Kidney tubule cell (primary cell): ENCODE measurements around the gene KHSRP.
A peak's percentile ranks its signal among the peaks of the same experiment; 100 is the strongest.

Experiments used
- DNase-seq: peaks from one replicate; pipeline ENCODE4 v3.0.0-alpha.2; 2018; ENCODE audit warnings: low spot score

The KHSRP gene, protein sequence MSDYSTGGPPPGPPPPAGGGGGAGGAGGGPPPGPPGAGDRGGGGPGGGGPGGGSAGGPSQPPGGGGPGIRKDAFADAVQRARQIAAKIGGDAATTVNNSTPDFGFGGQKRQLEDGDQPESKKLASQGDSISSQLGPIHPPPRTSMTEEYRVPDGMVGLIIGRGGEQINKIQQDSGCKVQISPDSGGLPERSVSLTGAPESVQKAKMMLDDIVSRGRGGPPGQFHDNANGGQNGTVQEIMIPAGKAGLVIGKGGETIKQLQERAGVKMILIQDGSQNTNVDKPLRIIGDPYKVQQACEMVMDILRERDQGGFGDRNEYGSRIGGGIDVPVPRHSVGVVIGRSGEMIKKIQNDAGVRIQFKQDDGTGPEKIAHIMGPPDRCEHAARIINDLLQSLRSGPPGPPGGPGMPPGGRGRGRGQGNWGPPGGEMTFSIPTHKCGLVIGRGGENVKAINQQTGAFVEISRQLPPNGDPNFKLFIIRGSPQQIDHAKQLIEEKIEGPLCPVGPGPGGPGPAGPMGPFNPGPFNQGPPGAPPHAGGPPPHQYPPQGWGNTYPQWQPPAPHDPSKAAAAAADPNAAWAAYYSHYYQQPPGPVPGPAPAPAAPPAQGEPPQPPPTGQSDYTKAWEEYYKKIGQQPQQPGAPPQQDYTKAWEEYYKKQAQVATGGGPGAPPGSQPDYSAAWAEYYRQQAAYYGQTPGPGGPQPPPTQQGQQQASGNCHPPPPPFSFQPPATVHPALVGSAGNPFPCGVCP

DNA sequence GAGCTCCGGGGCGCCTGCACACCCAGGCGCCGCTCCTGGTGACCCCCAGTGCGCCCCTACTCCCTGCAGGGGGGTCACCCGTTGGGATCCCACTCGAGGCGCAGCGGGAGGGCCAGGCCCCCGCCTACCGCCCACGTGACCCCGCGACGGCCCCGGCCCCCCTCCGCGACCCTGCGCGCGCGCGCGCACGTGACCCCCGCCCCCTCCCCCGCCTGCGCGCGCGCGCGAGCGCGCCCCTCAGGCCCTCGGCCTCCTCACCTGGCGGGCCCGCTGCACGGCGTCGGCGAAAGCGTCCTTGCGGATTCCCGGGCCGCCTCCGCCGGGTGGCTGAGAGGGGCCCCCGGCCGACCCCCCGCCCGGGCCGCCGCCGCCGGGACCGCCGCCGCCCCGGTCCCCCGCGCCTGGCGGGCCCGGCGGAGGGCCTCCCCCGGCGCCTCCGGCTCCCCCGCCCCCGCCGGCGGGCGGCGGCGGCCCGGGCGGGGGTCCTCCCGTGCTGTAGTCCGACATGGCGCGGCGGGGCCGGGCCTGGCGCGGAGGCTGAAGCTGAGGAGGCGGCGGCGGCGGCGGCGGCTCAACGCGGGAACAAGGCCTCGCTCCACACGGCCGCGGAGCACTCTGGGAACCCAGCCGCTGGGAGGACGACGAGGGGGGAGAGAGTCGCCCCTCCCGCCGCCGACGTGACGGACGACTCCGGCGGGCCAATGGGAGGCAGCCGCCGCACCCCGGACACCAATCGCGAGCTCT lies at the start of gene KHSRP:
Gene KHSRP (minus strand): TSS at position 617 of the 744 bp plus-strand sequence. CDS start 110 bp downstream, at position 507.
- DNase-seq, result no peak

GRCh38 chr19:6473647-6474046 lies 49.0 kb upstream of the KHSRP start:
- DNase-seq, result no peak

- DNase-seq, result no peak
Observed at GRCh38 chr19:6472713-6473112, 48.1 kb upstream of the KHSRP start.

DNA sequence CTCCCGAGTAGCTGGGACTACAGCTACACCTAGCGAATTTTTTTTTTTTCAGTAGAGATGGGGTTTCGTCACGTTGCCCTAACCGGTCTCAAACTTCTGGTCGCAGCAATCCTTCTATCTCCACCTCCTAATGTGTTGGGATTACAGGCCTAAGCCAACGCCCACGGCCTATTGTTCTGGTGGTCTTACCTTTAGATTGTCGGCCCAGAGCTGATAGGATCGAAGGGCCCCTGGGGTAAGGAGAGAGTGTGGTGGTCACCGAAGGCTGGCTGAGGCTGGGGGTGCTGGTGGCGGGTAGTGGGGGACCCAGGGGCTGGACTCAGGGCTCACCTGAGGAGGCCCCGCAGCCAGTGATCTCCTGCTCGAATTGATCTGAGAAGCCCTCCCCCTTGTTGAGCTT lies 46.5 kb upstream of the KHSRP start:
- DNase-seq, result no peak

DNA sequence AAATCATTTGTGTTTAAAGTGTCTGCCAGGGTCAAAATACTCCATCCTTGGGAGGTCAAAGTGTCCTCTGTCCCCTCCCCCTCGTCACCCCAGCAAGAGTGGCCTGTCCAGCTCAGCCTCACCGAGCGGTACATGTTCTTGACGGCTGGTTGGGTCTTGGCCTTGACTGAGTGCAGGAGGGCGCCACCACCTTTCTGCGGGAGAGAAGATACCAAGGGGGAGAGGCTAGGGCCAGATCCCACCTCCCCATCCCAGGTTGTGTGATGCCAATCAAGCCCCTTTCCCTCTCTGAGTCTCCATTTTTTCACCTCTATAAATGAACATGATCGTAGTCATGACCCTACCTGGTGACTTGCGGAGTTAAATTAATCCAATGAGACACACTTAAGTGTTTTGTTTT lies 45.6 kb upstream of the KHSRP start:
- no peak for DNase-seq

- DNase-seq, result no peak
Observed at GRCh38 chr19:6467384-6467783, 42.8 kb upstream of the KHSRP start.

- DNase-seq, result no peak
Observed at GRCh38 chr19:6466526-6467248, 42.1 kb upstream of the KHSRP start.

- DNase-seq, result no peak
Observed at GRCh38 chr19:6465663-6466062, 41.1 kb upstream of the KHSRP start.

- DNase-seq, result peak; percentile 49
Observed at GRCh38 chr19:6465006-6465405, 40.4 kb upstream of the KHSRP start.

DNA sequence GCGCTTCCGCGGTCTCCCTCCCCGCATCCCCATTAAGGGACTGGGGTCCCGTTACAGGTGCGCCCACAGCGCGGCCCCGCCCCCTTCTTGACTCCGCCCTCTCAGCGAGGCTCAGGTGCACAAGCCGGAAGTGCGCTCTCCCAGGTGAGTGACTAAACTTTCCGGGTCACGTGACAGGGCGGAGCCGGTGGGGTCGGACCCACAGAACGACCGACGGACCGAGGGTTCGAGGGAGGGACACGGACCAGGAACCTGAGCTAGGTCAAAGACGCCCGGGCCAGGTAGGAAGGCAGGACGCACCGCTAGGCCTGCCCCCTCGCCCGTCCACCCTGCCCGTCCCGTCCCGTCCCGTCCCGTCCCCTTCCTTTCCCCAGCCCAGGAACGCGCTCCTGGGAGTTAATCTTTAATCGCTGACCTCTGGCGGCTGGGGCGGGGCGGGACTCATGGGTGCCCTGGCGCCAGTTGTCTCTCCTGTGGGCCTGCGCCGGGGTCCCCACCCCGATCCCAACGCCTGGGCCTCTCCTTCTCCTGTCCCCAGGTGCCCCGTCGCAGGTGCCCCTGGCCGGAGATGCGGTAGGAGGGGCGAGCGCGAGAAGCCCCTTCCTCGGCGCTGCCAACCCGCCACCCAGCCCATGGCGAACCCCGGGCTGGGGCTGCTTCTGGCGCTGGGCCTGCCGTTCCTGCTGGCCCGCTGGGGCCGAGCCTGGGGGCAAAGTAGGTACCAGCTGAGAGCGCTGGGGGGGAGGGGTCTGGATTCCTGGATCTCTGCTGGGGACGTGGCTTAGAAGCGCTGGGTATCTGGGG lies 39.7 kb upstream of the KHSRP start, which contains the start of gene CRB3:
Gene CRB3 (plus strand): TSS at position 202 of the 804 bp plus-strand sequence. CDS start 431 bp downstream, at position 633.
- DNase-seq, result peak; percentile 87

DNA sequence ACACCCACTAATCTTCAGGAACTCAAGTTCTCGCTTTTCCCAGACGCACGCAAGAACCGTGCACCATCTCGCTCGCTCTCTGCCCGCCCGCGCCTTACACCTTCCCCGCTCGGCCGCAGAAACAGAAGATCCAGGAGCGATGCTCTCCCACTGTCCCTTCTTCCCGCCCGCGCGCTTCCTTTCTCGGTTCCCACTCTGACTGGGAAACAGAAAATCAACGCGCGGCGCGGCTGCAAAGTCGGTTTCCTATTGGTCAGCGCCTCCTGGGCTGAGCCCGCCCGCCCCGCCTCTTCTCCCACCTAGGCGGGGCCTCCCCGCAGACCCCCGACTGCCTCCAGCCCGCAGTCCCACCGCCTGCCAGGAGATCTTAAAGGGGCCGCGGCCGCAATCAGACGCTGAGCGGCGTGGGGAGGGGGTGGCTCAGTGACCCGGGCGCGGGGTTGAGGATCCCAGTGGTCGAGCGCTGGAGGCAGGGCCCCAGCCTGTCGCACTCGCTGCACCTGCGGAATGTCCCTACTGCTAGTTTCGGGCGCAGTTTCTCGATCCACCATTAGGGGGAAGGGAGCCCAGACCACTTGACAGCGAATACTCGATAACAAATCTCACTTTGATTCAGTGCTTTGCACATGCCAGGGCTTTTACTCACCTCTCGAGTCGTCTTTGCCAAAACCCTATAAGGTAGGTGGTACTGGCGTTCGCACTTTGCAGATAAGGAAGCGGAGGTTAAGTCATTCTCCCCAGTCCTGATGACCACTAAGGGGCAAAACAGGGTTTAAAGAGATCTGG lies 35.7 kb upstream of the KHSRP start:
- DNase-seq, result peak; percentile 98

DNA sequence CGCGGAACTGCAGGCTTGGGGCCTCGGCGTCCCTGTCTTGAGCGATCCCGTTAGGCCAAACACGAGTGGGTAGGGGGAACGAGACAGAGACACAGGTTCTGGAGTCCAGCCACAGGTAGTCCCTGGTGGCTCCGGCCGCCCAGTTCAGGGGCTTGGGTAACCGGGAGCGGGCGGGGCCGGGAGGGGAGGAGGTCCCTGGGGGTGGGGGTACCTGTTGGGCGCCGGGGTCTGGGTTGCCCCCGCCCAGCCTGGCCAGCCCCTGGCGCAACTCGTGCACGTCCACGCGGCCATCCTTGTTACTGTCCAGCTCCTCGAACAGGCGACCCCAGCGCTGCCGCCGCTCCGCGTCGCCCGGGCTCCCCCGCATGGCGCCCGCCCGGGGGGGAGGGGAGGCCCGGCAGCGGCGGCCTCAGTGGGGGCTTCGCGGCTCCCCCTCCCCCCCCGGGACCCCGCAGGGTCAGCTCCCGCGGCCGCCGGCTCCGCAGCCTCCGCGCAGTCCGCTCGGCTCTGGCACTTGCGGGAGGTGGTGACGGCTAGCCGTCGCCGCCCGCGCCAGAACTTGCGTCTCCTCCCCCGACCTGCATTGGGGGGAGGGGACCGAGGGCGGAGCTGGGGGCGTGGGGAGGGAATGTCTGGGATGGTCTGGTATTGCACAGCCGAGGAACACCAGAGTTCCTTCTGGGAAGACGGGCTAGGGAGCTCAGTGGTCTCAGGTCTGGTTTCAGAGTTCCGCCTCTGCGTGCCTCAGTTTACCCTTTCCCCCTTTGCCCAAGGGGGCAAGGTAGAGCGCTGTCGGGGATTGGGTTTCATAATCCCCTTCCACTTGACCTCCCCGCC lies 34.9 kb upstream of the KHSRP start, which contains the start of gene SLC25A23:
Gene SLC25A23 (minus strand): TSS at position 531 of the 837 bp plus-strand sequence. CDS start 164 bp downstream, at position 367.
- DNase-seq, result peak; percentile 82

DNA sequence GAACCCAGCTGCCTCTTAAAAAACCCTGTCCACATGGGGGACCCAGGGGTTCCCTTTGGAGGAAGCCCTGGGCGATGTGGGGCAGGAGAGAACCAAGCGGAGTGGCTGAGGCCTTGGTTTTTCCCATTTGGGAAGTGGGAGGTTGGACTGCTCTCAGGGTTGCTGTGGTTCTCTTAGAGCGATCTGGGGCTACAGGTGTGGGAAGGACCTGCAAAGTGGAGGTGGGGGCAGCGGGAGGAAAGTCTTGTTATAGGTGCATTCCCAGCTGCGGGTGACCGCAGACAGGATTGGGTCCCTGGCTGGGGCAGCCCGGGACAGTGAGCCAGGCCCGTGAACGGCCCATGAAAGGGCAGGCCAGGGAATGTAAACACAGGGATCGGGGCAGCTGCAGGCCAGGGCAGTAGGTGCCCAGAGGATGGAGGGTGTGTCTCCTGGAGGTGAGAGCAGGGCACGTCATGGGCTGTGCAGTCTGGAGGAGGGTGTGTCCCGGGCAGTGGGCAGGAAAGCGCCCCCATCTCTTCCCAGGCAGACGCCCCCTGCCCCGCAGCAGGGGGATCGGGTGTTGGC lies 34.2 kb upstream of the KHSRP start:
- DNase-seq, result peak; percentile 29

DNA sequence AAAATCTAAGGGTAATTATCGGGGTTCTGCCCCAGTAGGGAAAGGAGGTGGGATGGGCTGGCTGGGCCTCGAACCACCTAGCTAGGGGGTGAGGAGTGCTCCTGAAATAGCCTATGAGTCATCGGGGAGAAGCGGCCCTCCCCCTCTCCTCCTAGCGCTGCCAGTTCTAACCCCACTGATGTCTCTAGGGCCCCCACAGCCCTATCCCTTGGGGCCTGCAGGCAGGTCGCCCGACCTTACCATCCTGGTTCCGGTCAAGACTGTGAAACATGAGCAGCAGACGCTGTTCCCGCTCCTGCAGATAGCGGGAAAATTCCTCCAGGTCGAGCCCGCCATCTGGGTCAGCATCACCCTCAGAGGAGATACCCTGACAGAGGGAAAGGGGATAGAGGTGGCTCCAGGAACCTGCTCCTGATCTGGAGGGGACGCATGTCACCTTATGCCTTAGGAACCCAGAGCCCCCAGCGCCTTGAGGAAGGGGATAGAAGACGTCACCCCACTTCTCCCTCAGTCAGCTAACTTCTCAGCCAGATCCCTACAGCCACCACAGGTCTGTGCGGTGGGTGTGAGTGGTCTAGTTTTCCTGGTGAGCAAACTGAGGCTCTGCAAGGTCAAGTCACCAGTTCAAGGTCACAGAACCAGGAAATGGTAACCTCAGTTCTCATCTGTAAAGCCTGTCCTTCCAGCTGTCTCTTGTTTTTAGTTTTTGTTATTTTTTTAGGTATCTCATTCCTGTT lies 33.5 kb upstream of the KHSRP start:
- DNase-seq, result no peak

GRCh38 chr19:6455924-6456323 lies 31.3 kb upstream of the KHSRP start:
- no peak for DNase-seq

GRCh38 chr19:6453951-6454565 lies 29.4 kb upstream of the KHSRP start:
- DNase-seq, result no peak

GRCh38 chr19:6452899-6453298 lies 28.3 kb upstream of the KHSRP start:
- no peak for DNase-seq

DNA sequence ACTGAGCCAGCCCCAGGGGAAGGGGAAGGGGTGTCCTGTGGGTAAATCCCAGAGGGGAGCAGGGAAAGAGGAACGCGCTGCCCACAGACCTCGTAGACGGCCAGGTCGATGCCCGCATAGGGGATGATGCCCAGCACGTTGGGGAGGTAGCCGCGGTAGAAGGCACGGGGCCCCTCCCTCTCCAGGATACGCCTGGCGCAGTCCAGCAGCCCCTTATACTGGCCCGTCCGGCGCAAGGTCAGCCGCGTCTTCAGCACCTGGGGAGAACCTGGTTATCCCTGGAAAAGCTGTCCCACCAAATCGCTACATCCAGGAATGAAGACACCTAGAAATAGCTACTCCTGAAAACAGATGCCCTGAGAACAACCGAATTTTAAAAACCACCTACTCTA lies 27.6 kb upstream of the KHSRP start:
- no peak for DNase-seq
